GM12891 (cell line): Measurements from ENCODE around the gene ALK.

Source experiments
- POLR2A ChIP-seq: IDR thresholded peaks from 2 replicates; pipeline ENCODE4 v1.6.1; 2011; ENCODE audit warnings: low read depth, low read length, control low read depth
- POLR2AphosphoS5 ChIP-seq: IDR thresholded peaks from 2 replicates; pipeline ENCODE4 v1.6.1; 2011; ENCODE audit warnings: low read depth, low read length, control low read depth
- POU2F2 ChIP-seq: IDR thresholded peaks from 2 replicates; pipeline ENCODE4 v1.6.1; 2011; ENCODE audit warnings: low read depth, mild to moderate bottlenecking, control low read depth, low read length, moderate library complexity
- SPI1 ChIP-seq: IDR thresholded peaks from 2 replicates; pipeline ENCODE4 v1.6.1; 2011; ENCODE audit warnings: low read depth, low read length, control low read depth
- TAF1 ChIP-seq: IDR thresholded peaks from 2 replicates; pipeline ENCODE4 v1.6.1; 2011; ENCODE audit warnings: low read depth, low read length, control low read depth

DNA sequence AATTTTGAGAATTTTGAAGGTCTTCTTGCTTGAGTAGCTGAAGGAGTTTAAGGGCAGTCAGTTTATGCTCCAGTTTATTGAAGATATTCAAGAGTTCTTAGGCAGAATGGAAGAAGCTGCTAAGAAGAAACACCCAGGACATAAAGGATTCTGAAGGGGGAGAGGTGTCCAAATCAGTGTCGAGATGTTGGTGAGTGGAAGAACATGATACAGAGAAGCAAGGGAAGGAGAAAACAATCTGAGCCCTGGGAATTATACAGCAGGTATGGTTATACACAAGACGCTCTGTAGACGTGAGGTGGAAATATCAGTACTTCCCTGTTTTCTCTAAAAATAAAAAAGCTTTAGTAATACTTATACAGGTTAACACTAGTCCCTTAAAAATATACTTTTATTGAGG is 746.0 kb downstream of the ALK start:
- TF ChIP-seq POLR2AphosphoS5 (no peak), POLR2A (no peak), TAF1 (no peak), SPI1 (no peak), POU2F2 (no peak)
